GM08714 (cell line): ENCODE data around the gene PIGQ.
A peak's percentile ranks its signal among the peaks of the same experiment; 100 is the strongest.
"Not testable (repeated sequence)": the region's sequence is repeated elsewhere in the genome, so short reads cannot be mapped to it uniquely, and the experiment has no call there.

Source experiments
- H3K4me3 ChIP-seq: fragments of 200-500 bp; sonication (Bioruptor generic); 2 replicates; pipeline ENCODE4 v1.5.1; 2014; ENCODE audit warnings: mild to moderate bottlenecking, low read length, inconsistent platforms
- ZNF274 ChIP-seq: IDR thresholded peaks from 2 replicates; pipeline ENCODE4 v1.6.1; 2012; ENCODE audit warnings: mild to moderate bottlenecking, low read depth, low read length

PIGQ gene

GRCh38 chr16:589658-590187, 20.0 kb downstream of the PIGQ start, which contains the start of gene RAB40C:
Gene RAB40C, plus strand, starts transcription at chr16:590066. Its CDS starts 226 bp downstream, at chr16:590292.
- H3K4me3 ChIP-seq, result peak within 1 kb of the TSS; percentile 83
- no peak for TF ChIP-seq ZNF274

GRCh38 chr16:590188-590814, 20.5 kb downstream of the PIGQ start:
- peak overlapping the region; percentile 77 for H3K4me3 ChIP-seq

GRCh38 chr16:590815-591200, 21.0 kb downstream of the PIGQ start:
- peak overlapping the region; percentile 77 for H3K4me3 ChIP-seq
- no peak for TF ChIP-seq ZNF274

More at GRCh38 chr16:590188-590814, 20.5 kb downstream of the PIGQ start:
- no peak for TF ChIP-seq ZNF274

- TF ChIP-seq ZNF274, result no peak
- H3K4me3 ChIP-seq, result no peak overlapping the region; the same call in 1 of the 2 replicates
Observed at GRCh38 chr16:591231-591630, 21.5 kb downstream of the PIGQ start.

GRCh38 chr16:591892-592517, 22.2 kb downstream of the PIGQ start:
- H3K4me3 ChIP-seq, result no peak overlapping the region
- TF ChIP-seq ZNF274, result no peak

GRCh38 chr16:592518-593306, 22.9 kb downstream of the PIGQ start:
- no peak overlapping the region for H3K4me3 ChIP-seq
- TF ChIP-seq ZNF274, result no peak

- no peak for TF ChIP-seq ZNF274
- H3K4me3 ChIP-seq, result no peak overlapping the region
Observed at GRCh38 chr16:593406-593805, 23.6 kb downstream of the PIGQ start.

- H3K4me3 ChIP-seq, result no peak overlapping the region
- TF ChIP-seq ZNF274, result no peak
Observed at GRCh38 chr16:593807-594206, 24.0 kb downstream of the PIGQ start.

GRCh38 chr16:595094-595528, 25.3 kb downstream of the PIGQ start:
- no peak overlapping the region for H3K4me3 ChIP-seq
- no peak for TF ChIP-seq ZNF274

- no peak overlapping the region for H3K4me3 ChIP-seq
- TF ChIP-seq ZNF274, result no peak
Observed at GRCh38 chr16:595942-596735, 26.4 kb downstream of the PIGQ start.

GRCh38 chr16:596736-597060, 26.9 kb downstream of the PIGQ start:
- no peak for TF ChIP-seq ZNF274
- no peak overlapping the region for H3K4me3 ChIP-seq

GRCh38 chr16:597655-598054, 27.9 kb downstream of the PIGQ start:
- not testable (repeated sequence) for H3K4me3 ChIP-seq

- no peak for TF ChIP-seq ZNF274
- no peak overlapping the region for H3K4me3 ChIP-seq
Observed at GRCh38 chr16:598823-599739, 29.3 kb downstream of the PIGQ start.

GRCh38 chr16:600781-601180, 31.0 kb downstream of the PIGQ start:
- no peak overlapping the region for H3K4me3 ChIP-seq
- TF ChIP-seq ZNF274, result no peak
